ENCODE results near the gene RAD51.
A peak's percentile ranks its signal among the peaks of the same experiment; 100 is the strongest.

RAD51 gene

DNA sequence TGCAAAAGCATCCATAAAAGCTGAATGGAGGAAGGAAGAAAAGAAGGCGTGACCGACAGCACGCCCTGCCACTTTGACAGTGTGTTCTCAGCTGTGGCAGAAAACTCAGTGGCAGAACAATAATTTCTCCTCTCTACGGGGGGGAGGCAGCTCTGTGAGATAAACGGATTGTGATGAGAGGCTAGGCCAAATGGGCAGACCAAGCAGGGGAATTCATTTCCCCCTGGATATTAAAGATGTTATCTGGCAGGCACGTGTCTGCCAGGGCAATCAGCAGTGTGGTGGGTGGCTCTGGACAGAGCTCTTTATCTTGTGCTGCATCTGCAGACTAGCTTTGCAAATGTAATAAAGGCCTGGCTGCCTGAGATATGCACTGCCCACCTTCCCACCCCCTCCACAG lies 62.0 kb downstream of the RAD51 start:
- TF ChIP-seq ISL1 (CRISPR knock-in tag; IDR thresholded peaks at IDR 0.05) (no peak; the same call in 1 of the 2 replicates), ZNF565 (CRISPR knock-in tag; conservative IDR thresholded peaks at IDR 0.05; ENCODE audit: low read depth) (no peak), TCF4 (CRISPR knock-in tag; IDR thresholded peaks at IDR 0.05; ENCODE audit: borderline replicate concordance) (peak; percentile 84; the same call in 1 of the 2 replicates), TOX (CRISPR knock-in tag; IDR thresholded peaks at IDR 0.05; ENCODE audit: borderline replicate concordance) (no peak), ZNF70 (CRISPR knock-in tag; IDR thresholded peaks at IDR 0.05) (no peak), ZNF8 (CRISPR knock-in tag; IDR thresholded peaks at IDR 0.05) (no peak), ZFP30 (CRISPR knock-in tag; IDR thresholded peaks at IDR 0.05) (no peak), ZC3H10 (CRISPR knock-in tag; IDR thresholded peaks at IDR 0.05) (no peak), OSR1 (CRISPR knock-in tag; IDR thresholded peaks at IDR 0.05) (no peak), ESRRG (CRISPR knock-in tag; IDR thresholded peaks at IDR 0.05) (no peak), ZFP3 (CRISPR knock-in tag; IDR thresholded peaks at IDR 0.05) (no peak), ARNTL (CRISPR knock-in tag; IDR thresholded peaks at IDR 0.05; ENCODE audit: borderline replicate concordance, low read depth) (peak; percentile 75; the same call in 1 of the 2 replicates)
- TF ChIP-seq, protein P1, sequence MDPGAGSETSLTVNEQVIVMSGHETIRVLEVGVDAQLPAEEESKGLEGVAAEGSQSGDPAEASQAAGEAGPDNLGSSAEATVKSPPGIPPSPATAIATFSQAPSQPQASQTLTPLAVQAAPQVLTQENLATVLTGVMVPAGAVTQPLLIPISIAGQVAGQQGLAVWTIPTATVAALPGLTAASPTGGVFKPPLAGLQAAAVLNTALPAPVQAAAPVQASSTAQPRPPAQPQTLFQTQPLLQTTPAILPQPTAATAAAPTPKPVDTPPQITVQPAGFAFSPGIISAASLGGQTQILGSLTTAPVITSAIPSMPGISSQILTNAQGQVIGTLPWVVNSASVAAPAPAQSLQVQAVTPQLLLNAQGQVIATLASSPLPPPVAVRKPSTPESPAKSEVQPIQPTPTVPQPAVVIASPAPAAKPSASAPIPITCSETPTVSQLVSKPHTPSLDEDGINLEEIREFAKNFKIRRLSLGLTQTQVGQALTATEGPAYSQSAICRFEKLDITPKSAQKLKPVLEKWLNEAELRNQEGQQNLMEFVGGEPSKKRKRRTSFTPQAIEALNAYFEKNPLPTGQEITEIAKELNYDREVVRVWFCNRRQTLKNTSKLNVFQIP (CRISPR knock-in tag; IDR thresholded peaks at IDR 0.05; ENCODE audit: borderline replicate concordance, low read depth): no peak
- TF ChIP-seq, protein P2, sequence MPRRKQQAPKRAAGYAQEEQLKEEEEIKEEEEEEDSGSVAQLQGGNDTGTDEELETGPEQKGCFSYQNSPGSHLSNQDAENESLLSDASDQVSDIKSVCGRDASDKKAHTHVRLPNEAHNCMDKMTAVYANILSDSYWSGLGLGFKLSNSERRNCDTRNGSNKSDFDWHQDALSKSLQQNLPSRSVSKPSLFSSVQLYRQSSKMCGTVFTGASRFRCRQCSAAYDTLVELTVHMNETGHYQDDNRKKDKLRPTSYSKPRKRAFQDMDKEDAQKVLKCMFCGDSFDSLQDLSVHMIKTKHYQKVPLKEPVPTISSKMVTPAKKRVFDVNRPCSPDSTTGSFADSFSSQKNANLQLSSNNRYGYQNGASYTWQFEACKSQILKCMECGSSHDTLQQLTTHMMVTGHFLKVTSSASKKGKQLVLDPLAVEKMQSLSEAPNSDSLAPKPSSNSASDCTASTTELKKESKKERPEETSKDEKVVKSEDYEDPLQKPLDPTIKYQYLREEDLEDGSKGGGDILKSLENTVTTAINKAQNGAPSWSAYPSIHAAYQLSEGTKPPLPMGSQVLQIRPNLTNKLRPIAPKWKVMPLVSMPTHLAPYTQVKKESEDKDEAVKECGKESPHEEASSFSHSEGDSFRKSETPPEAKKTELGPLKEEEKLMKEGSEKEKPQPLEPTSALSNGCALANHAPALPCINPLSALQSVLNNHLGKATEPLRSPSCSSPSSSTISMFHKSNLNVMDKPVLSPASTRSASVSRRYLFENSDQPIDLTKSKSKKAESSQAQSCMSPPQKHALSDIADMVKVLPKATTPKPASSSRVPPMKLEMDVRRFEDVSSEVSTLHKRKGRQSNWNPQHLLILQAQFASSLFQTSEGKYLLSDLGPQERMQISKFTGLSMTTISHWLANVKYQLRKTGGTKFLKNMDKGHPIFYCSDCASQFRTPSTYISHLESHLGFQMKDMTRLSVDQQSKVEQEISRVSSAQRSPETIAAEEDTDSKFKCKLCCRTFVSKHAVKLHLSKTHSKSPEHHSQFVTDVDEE (CRISPR knock-in tag; IDR thresholded peaks at IDR 0.05): peak; percentile 55; the same call in 1 of the 2 replicates
- TF ChIP-seq, protein P3, sequence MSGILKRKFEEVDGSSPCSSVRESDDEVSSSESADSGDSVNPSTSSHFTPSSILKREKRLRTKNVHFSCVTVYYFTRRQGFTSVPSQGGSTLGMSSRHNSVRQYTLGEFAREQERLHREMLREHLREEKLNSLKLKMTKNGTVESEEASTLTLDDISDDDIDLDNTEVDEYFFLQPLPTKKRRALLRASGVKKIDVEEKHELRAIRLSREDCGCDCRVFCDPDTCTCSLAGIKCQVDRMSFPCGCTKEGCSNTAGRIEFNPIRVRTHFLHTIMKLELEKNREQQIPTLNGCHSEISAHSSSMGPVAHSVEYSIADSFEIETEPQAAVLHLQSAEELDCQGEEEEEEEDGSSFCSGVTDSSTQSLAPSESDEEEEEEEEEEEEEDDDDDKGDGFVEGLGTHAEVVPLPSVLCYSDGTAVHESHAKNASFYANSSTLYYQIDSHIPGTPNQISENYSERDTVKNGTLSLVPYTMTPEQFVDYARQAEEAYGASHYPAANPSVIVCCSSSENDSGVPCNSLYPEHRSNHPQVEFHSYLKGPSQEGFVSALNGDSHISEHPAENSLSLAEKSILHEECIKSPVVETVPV (CRISPR knock-in tag; IDR thresholded peaks at IDR 0.05): no peak
- TF ChIP-seq, protein P4, sequence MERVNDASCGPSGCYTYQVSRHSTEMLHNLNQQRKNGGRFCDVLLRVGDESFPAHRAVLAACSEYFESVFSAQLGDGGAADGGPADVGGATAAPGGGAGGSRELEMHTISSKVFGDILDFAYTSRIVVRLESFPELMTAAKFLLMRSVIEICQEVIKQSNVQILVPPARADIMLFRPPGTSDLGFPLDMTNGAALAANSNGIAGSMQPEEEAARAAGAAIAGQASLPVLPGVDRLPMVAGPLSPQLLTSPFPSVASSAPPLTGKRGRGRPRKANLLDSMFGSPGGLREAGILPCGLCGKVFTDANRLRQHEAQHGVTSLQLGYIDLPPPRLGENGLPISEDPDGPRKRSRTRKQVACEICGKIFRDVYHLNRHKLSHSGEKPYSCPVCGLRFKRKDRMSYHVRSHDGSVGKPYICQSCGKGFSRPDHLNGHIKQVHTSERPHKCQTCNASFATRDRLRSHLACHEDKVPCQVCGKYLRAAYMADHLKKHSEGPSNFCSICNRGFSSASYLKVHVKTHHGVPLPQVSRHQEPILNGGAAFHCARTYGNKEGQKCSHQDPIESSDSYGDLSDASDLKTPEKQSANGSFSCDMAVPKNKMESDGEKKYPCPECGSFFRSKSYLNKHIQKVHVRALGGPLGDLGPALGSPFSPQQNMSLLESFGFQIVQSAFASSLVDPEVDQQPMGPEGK (CRISPR knock-in tag; IDR thresholded peaks at IDR 0.05; ENCODE audit: borderline replicate concordance): no peak
- ATAC-seq: peak; percentile 55

DNA sequence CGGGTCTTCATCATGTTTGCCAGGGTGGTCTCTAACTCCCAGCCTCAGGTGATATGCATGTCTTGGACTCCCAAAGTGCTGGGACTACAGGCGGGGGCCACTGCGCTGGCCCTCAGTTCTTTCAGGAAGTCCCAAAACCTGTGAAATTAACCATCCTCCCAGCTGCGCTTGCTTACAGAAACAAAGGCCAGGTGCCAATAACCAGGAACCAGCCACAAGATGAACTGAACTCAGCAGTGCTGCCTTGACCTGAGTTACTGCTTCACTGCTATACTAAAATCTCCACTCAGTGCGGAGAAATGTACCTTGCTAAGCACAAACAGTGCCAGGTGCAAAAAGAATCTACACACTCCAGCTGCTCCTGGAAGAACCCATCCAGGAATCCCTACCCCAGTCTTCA lies 65.0 kb downstream of the RAD51 start:
- TF ChIP-seq ZFP30 (CRISPR knock-in tag; IDR thresholded peaks at IDR 0.05): no peak
- no peak for TF ChIP-seq ZNF8 (CRISPR knock-in tag; IDR thresholded peaks at IDR 0.05)
- TF ChIP-seq, protein P5, sequence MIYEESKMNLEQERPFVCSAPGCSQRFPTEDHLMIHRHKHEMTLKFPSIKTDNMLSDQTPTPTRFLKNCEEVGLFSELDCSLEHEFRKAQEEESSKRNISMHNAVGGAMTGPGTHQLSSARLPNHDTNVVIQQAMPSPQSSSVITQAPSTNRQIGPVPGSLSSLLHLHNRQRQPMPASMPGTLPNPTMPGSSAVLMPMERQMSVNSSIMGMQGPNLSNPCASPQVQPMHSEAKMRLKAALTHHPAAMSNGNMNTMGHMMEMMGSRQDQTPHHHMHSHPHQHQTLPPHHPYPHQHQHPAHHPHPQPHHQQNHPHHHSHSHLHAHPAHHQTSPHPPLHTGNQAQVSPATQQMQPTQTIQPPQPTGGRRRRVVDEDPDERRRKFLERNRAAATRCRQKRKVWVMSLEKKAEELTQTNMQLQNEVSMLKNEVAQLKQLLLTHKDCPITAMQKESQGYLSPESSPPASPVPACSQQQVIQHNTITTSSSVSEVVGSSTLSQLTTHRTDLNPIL (CRISPR knock-in tag; IDR thresholded peaks at IDR 0.05; ENCODE audit: low read depth): no peak
- TF ChIP-seq ZC3H10 (CRISPR knock-in tag; IDR thresholded peaks at IDR 0.05): no peak
- TF ChIP-seq GLIS3 (CRISPR knock-in tag; IDR thresholded peaks at IDR 0.05): no peak
- no peak for TF ChIP-seq TOX (CRISPR knock-in tag; IDR thresholded peaks at IDR 0.05; ENCODE audit: borderline replicate concordance)
- no peak for TF ChIP-seq BACH2 (CRISPR knock-in tag; IDR thresholded peaks at IDR 0.05; ENCODE audit: borderline replicate concordance)
- TF ChIP-seq, protein P1 (CRISPR knock-in tag; IDR thresholded peaks at IDR 0.05; ENCODE audit: borderline replicate concordance, low read depth): no peak
- no peak for TF ChIP-seq ARNTL (CRISPR knock-in tag; IDR thresholded peaks at IDR 0.05; ENCODE audit: borderline replicate concordance, low read depth)
- ATAC-seq: no peak

Measured in SK-N-SH treated with all-trans-retinoic acid at 6 μM for 48 hours (cell line).